ENCODE data around the gene PPA1. TPM values are rescaled to one million over a fixed set of nuclear protein-coding genes. Genes with fewer than 3 reads are reported as not detected.
A peak's percentile ranks its signal among the peaks of the same experiment; 100 is the strongest.
"Not testable (repeated sequence)": the region's sequence is repeated elsewhere in the genome, so short reads cannot be mapped to it uniquely, and the experiment has no call there.

PPA1 gene
- total RNA-seq, 1 donor, result 57.4 TPM

GRCh38 chr10:70175516-70175915 is 57.7 kb downstream of the PPA1 start:
- no peak for DNase-seq (ENCODE audit: low read depth in 2 of 3, low spot score in 2 of 3)

GRCh38 chr10:70174058-70174741 is 59.0 kb downstream of the PPA1 start:
- peak in 1 of 3 donors; percentile 14 for DNase-seq (ENCODE audit: low read depth in 2 of 3, low spot score in 2 of 3)

GRCh38 chr10:70169649-70170364 is 63.4 kb downstream of the PPA1 start:
- DNase-seq (ENCODE audit: low read depth in 2 of 3, low spot score in 2 of 3), result peak in 1 of 3 donors; percentile 27

GRCh38 chr10:70169011-70169410 is 64.2 kb downstream of the PPA1 start:
- DNase-seq (ENCODE audit: low read depth in 2 of 3, low spot score in 2 of 3), result peak in 1 of 3 donors; percentile 22

GRCh38 chr10:70167246-70167645 is 66.0 kb downstream of the PPA1 start:
- DNase-seq (ENCODE audit: low read depth in 2 of 3, low spot score in 2 of 3), result no peak

- DNase-seq (ENCODE audit: low read depth in 2 of 3, low spot score in 2 of 3), result no peak
Observed at GRCh38 chr10:70166394-70166793, 66.8 kb downstream of the PPA1 start.

- DNase-seq (ENCODE audit: low read depth in 2 of 3, low spot score in 2 of 3), result no peak
Observed at GRCh38 chr10:70164163-70164562, 69.1 kb downstream of the PPA1 start.

- no peak for DNase-seq (ENCODE audit: low read depth in 2 of 3, low spot score in 2 of 3)
Observed at GRCh38 chr10:70163448-70163847, 69.8 kb downstream of the PPA1 start.

- DNase-seq (ENCODE audit: low read depth in 2 of 3, low spot score in 2 of 3), result peak in 1 of 3 donors; percentile 44
Observed at GRCh38 chr10:70162892-70163201, 70.4 kb downstream of the PPA1 start.

GRCh38 chr10:70162151-70162891 is 70.9 kb downstream of the PPA1 start:
- no peak for DNase-seq (ENCODE audit: low read depth in 2 of 3, low spot score in 2 of 3)

GRCh38 chr10:70160798-70161197 is 72.4 kb downstream of the PPA1 start:
- DNase-seq (ENCODE audit: low read depth in 2 of 3, low spot score in 2 of 3), result no peak

GRCh38 chr10:70159366-70159765 is 73.9 kb downstream of the PPA1 start:
- DNase-seq (ENCODE audit: low read depth in 2 of 3, low spot score in 2 of 3), result not testable (repeated sequence)

- no peak for DNase-seq (ENCODE audit: low read depth in 2 of 3, low spot score in 2 of 3)
Observed at GRCh38 chr10:70158113-70158512, 75.1 kb downstream of the PPA1 start.

GRCh38 chr10:70155255-70155838 is 77.9 kb downstream of the PPA1 start:
- no peak for DNase-seq (ENCODE audit: low read depth in 2 of 3, low spot score in 2 of 3)

Small RNA genes lying within 50 kb of the gene (small RNA-seq; reads per million reads assigned to genes)
- gene RPS25P9, result not detected

Other genes starting within 250 kb of the PPA1 start
- gene MACROH2A2, start 180.6 kb downstream of the PPA1 start, total RNA-seq, result 2.2 TPM
- 1.1 TPM for gene AIFM2, start 100.6 kb downstream of the PPA1 start, total RNA-seq
- gene TYSND1, start 86.7 kb downstream of the PPA1 start, total RNA-seq, result 12.7 TPM
- gene SAR1A, start 62.9 kb downstream of the PPA1 start, total RNA-seq, result 21.0 TPM
- gene NPFFR1, start 50.6 kb upstream of the PPA1 start, total RNA-seq, result under 0.01 TPM
- gene LRRC20, start 149.2 kb upstream of the PPA1 start, total RNA-seq, result 10.8 TPM
- 14.0 TPM for gene EIF4EBP2, start 170.7 kb upstream of the PPA1 start, total RNA-seq
- gene NODAL, start 208.3 kb upstream of the PPA1 start, total RNA-seq, result not detected
- 4.8 TPM for gene PALD1, start 245.3 kb upstream of the PPA1 start, total RNA-seq